HG02884 (cell line): ENCODE measurements around the gene HTR2B.
"Not testable (repeated sequence)": the region's sequence is repeated elsewhere in the genome, so short reads cannot be mapped to it uniquely, and the experiment has no call there.

Experiments
- ATAC-seq: cut with Tn5 transposase; IDR thresholded peaks from one replicate; pipeline ENCODE4 v1.9.1; 2021; ENCODE audit warnings: mild to moderate bottlenecking, moderate library complexity; ENCODE audit not compliant: unreplicated experiment

The HTR2B gene

DNA sequence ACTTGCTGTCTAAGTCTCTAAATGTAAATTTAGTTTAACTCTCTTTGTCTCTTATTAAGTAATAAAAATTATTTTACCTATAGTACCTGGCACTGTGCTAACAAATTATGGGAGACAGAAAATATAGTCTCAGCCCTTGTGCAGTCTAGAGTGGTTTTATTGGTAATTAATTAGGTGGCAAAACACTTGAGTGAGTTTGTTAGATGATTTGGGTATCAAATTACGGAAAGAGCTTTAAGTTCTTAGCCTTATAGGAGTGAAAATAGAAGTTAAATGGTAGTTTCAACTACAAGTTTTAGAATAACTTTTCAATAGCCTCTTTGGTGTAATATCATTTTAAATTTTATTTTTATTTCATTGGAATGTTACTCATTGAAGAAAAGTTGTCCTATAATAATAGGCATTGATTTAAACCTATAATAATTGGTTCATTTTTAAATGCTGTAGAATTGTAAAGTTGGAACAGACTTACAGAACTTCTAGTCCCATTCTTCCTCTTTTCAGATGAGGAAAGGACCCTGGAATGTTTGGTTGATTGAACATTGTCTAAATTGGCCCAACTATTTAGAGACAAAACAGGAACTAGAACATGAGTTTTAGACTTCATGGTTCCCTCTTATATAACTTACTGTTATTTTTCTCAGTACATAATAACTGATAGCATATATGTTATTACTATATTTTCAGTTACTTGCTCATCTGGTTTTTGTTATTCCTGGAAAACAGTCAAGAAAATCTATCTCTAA, 10.2 kb upstream of the HTR2B start:
- ATAC-seq: no peak

DNA sequence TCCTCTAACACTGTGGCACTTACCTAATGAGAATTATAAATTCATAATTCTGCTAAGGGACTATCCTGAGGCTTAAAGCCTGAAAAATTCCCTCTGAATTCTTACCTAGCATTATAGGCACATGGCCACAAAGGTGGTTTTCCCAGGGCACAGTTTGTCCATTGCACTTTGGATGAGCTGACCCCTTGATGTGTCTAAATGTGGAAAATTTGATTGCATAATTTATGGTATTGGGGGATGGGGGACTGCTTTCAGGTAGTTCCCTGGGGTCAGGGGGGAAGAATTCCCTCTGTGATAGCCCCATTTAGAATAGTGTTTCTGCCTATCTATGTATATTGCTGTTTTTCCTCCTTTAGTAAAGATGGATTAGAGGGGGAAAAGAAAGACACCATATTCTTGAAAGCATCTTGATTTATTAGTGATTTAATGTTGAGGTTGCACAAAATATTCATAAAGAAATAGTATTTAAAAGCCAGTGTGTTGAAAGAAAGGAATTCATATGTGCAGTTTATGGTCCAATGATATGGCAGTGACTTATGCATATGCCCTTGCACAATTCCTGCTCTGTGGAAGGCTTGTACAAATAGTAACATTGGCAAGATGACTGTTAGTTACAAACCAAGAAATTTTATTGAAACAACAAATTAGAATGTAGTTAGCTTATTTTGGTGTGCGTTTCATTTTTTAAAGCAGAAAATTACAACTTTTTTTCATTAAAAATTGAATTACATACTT, 8.7 kb upstream of the HTR2B start:
- ATAC-seq: no peak

DNA sequence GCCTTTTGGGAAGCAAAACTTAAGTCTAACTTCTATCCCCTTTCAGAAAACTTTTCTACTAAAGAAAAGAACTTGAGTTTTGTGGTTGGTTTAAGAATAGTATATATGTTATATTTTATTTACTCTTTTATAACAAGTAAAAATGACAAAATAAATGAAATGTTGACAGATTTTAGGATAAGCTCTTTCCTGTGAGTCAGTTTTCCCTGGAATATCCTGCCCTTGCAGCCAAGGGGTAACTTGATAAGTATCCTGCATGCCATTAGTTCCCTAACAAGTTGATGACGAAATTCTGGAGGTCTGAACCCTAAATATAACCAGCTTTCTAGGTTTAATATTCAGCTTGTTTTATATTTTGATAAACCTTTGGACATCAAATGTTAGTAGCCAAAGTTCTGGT, 7.3 kb upstream of the HTR2B start:
- ATAC-seq: no peak

DNA sequence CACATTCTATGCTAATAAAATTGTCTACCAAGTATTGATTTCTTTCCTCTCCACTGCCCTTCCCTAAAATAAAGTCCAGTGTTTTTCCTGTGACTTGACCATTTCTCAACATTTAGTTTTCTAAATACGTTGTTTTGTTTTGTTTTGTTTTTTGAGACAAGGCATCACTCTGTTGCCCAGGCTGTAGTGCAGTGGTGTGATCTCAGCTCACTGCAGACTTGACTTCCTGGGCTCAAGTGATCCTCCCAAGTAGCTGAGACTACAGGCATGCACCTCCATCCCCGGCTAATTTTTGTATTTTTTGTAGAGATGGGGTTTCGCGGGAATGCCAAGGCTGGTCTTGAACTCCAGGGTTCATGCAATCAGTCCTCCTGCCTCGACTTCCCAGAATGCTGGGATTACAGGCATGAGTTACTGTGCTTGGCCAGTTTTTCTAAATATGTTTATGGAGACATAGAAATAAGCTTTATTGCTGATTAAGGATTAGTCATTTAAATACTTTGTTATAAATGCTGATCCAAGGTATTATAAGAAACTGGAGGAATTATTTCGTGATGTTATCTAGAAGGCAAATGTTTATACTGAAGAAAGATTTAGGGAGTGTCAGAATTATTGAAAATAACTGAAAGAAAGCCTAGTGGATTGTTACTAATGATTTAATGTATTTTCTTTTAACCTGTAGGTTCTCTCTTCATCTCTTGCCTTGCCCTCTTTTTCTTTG, 5.7 kb upstream of the HTR2B start:
- no peak for ATAC-seq

DNA sequence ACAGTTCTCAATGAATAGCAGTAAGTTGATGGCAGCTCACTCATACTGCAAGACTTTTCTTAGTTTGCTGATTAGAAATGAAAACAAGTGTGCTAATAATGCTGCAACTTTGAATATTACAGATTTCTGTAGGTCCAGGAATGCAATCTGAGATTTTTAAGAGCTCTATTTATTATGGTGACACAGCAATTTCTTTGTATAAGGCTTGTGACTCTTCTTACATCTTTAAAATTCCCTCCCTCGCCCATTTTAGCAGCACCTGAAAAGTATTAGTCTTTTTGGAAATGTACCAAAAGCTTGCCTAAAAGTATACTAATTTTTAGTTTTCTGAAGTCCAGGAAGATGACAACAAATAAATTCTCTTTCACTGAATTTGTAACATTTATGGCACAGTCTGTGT, 4.4 kb upstream of the HTR2B start:
- ATAC-seq: no peak

DNA sequence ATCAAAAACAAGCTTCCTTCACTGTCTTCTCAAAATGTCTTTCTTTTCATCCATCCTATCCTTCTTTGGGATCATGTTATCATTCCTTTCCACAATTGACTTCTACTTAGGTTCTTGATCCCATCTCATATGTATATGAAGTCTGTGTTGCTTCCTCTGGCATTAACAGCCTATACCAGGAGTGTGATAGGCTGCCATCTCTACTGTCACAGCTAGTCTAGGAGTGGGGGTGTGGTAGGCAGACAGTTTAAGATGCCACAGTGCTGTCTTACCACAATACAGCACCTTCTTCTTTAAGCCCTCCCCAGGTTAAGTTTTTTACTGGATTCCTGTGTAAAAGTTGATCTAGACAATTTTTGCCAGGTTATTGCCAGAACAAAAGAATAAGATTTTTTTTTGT, 3.7 kb upstream of the HTR2B start:
- ATAC-seq: no peak

DNA sequence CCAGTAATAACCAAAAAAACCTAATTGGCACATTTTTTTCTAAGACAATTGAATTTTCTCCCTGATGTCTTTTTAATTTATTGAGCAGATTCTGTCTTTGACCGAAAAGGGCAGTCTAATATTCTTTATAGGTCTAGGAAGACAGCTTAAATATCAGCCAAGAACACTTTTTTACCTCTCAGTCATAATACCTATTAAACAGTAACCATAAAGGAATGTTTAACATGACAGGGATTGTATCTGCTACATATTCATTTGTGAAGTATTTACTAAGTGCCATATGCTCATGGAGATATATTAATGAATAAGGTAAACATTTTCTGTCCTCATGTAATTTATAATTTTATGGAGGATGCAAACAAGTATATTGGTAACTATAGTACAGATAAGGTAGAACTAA, 3.1 kb upstream of the HTR2B start:
- ATAC-seq: no peak

DNA sequence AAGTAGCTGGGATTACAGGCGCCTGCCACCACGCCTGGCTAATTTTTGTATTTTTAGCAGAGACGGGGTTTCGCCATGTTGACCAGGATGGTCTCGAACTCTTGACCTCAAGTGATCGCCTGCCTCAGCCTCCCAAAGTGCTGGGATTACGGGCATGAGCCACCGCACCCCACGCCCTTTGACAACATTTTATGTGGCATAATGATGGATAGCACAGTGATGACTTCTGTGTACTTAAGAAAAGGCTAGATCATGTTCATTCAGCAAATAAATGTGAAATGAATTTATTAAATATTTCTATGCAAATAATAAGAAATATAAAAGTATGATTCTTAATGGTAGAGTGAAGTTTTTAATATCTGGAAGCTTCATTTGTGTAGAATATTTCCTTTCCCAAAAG, 2.6 kb upstream of the HTR2B start:
- no peak for ATAC-seq

DNA sequence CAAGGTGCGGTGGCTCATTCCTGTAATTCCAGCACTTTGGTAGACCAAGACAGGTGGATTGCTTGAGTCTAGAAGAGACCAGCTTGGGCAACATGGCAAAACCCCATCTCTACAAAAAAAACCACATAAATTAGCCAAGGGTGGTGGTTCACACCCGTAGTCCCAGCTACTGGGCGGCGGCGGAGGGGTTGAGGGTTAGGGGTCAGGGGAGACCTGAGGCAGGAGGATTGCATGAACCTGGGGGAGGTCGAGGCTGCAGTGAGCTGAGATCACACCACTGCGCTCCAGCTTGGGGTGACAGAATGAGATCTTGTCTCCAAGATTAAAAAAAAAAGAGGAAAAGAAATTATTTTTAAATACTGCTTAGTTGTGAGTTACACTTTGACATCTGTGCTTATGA, 1.3 kb upstream of the HTR2B start:
- ATAC-seq: no peak

- no peak for ATAC-seq
These were observed 1.4 kb downstream of the HTR2B start for GRCh38 chr2:231123362-231123898.

GRCh38 chr2:231118614-231118942, 6.3 kb downstream of the HTR2B start:
- no peak for ATAC-seq

GRCh38 chr2:231117922-231118613, 6.8 kb downstream of the HTR2B start:
- ATAC-seq: no peak

GRCh38 chr2:231117148-231117547, 7.7 kb downstream of the HTR2B start:
- no peak for ATAC-seq

DNA sequence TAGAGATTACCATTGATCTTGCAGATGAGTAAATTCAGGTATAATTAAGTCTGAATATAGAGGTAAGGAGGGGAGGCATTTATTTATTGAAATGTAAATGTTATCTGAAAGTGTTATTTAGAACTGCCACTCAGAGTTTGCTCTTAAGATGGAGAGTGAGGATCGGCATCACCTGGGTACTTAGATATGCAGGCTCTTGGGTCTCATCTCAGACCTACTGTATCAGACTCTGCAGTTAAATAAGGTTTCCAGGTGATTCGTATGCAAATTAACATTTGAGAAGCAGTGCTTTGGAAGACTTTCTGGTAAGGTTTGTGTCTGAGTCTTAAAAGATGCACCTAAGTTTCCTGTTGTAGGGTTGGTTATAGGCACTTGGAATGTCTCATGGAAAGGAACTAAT, 9.2 kb downstream of the HTR2B start:
- no peak for ATAC-seq

DNA sequence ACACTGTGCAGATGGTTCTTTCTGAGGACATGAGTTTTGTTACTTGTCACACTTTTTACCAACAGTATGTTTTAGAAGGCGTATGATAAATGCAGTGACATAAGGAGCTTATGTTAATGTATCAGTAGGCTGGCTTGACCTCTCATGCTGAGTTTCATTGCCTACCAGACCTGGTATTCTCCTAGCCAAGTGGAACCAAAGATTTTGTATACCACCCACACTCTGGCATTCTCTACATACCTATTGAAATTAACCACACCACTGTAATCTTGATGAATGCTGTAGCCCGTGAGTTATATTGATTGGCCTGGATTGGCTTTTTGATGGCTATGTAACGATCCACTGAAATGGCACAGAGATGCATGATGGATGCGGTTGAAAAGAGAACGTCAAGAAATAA, 11.4 kb downstream of the HTR2B start:
- no peak for ATAC-seq

DNA sequence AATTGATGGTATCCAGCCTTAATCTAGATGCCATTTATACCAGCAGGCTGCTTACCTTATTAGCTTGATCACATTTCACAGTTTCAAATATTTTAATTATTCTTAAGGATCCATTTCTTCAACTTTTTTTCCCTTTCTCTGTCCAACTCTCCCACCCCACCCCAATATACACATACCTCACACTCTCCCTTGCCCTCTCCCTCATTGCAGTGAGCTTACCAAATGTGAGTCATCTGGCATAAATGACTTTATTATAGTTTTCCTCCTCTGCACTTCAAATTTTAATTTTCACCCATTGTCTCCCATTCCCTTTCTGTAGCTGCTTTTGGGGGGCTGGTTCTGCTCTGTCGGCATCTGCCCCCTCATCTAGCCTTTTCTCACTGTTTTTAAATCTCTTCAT, 12.9 kb downstream of the HTR2B start:
- ATAC-seq: no peak

DNA sequence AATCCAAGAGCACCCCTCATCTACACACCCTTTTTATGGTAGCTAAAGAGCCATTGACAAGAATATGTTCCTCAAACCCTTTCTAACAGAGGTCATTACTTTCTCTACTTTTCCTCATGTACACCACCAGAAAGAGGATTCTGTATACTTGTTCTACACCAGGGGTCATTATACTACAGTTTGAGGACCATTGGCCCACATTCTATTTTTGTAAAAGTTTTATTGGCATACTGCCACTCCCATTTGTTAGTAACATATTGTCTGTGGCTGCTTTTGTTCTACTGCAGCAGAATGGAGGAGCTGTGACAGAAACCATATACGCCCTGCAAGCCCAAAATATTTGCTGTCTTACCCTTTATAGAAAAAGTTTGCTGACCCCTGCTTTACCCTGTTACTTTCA, 14.3 kb downstream of the HTR2B start:
- ATAC-seq: no peak

DNA sequence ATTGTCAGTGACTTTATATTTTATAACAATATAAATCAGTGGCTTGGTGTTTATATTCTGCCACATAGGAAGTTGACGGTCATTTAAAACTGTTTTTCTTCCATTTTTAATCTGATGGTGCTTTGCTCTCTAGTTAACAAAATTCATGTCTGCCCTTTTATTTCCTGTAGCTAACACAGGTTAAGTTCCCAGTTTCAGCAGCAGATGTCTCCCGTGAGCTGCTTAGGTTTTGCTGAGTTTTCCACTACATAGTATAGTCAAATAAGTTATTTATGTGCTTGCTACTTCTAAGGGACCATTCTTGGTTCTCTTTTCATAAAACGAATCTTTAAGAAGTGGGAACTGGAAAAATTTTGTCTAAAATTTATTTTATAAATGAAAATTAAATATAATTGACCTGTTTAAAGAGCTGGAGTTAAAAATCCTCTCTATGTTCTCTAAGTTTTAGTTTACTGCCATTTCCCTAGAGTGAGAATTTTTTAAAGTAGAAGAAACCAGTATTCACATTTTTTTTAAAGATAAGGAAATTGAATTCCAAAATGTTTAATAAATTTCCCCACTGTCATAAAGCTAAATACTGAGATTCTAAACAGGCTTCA, 20.6 kb downstream of the HTR2B start:
- peak; percentile 82 for ATAC-seq

DNA sequence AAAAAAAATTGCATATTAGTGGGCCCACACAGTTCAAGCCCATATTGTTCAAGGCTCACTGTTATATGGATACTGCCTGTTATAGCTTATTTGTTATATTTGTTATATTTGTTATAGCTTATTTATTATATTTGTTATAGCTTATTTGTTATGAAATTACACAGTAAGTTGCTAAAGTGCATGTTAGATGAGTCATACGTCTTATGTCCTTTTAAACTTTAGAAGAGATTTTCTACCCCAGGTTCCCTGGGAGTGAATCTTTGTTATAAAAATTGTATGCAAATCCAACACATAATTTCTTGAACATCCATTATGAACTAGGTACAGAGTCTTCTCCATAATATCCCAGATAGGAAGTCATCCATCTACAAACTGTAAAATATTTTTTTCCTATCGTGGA, 22.1 kb downstream of the HTR2B start:
- ATAC-seq: no peak

- no peak for ATAC-seq
These were observed 23.9 kb downstream of the HTR2B start for GRCh38 chr2:231100990-231101389.

- not testable (repeated sequence) for ATAC-seq
These were observed 24.5 kb downstream of the HTR2B start for GRCh38 chr2:231100321-231100720.
